Cardiac muscle cell (in vitro differentiated cells and primary cell): ENCODE measurements around the gene BACH1. TPM values are rescaled to one million over a fixed set of nuclear protein-coding genes. Genes with fewer than 3 reads are reported as not detected.
"Not testable (repeated sequence)": the region's sequence is repeated elsewhere in the genome, so short reads cannot be mapped to it uniquely, and the experiment has no call there.

Experiments used
- DNase-seq, 2 donors: peaks; one replicate each; pipeline versions ENCODE4 v3.0.0 to v3.0.0-alpha.2; 2010 to 2017; ENCODE audit warnings: low read depth in 1 of 2, low spot score in 1 of 2
- H3K27ac ChIP-seq: fragments of 200-600 bp; sonication (generic); 2 replicates; pipeline ENCODE4 v1.5.1; 2016
- H3K27me3 ChIP-seq: fragments of 200-600 bp; sonication (generic); 2 replicates; pipeline ENCODE4 v1.6.0; 2016; ENCODE audit warnings: control low read depth
- H3K36me3 ChIP-seq: fragments of 200-600 bp; sonication (generic); 2 replicates; pipeline ENCODE4 v1.5.1; 2016; ENCODE audit warnings: control low read depth
- H3K4me1 ChIP-seq: fragments of 200-600 bp; sonication (generic); 2 replicates; pipeline ENCODE4 v1.8.1; 2017; ENCODE audit warnings: low read depth, mild to moderate bottlenecking, mixed run types
- H3K4me3 ChIP-seq: fragments of 200-600 bp; sonication (generic); 2 replicates; pipeline ENCODE4 v1.5.1; 2016; ENCODE audit warnings: mild to moderate bottlenecking
- H3K9me3 ChIP-seq: fragments of 200-600 bp; sonication (generic); 2 replicates; pipeline ENCODE4 v1.5.1; 2017; ENCODE audit warnings: low read depth, mild to moderate bottlenecking, control low read depth
- CTCF ChIP-seq: IDR thresholded peaks from 2 replicates; pipeline ENCODE4 v1.5.1; 2012; ENCODE audit warnings: low read depth, mild to moderate bottlenecking, low read length
- polyA plus RNA-seq: library from polyadenylated mRNA; unstranded; fragments of >200 nt; fragmentation: Nextera tagmentation; extraction: Ambion mirVana; gene quantifications from 2 replicates; pipeline ENCODE4 v1.2.1, GENCODE V29; 2016
- total RNA-seq: library from RNA; depleted of rRNA; stranded (reverse); fragments of >200 nt; gene quantifications from 2 replicates; pipeline ENCODE4 v1.2.3, GENCODE V29; 2016

Gene BACH1
- total RNA-seq (25.2 and 32.3 TPM in 2 replicates), polyA plus RNA-seq (17.2 and 24.2 TPM in 2 replicates)

GRCh38 chr21:29298348-29299045 lies at the start of gene BACH1:
Gene BACH1, plus strand, starts transcription at chr21:29298922. Its CDS starts 22,359 bp downstream, at chr21:29321281.
- Histone ChIP-seq H3K27me3 (no peaks in the 10 kb centered on the region), H3K4me3 (peak within 1 kb of the TSS; percentile 69), H3K27ac (peak within 1 kb of the TSS; percentile 98), H3K9me3 (no peaks in the 10 kb centered on the region), H3K36me3 (no peaks in the 10 kb centered on the region), H3K4me1 (peaks cover 28% of the 10 kb centered on the region)
- peak; percentile 95 to 97 for DNase-seq
- peak; percentile 14 for TF ChIP-seq CTCF

DNA sequence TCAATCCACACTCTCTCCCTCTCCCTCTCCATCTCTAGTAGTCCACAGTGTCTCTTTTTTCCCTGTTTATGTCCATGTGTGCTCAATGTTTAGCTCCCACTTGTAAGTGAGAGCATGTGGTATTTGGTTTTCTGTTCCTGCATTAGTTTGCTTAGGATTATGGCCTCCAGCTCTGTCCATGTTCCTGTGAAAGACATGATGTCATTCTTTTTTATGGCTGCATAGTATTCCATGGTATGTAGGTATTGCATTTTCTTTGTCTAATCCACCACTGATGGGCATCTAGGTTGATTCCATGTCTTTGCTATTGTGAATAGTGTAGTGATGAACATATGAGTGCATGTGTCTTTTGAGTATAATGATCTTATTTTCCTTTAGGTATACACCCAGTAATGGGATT lies 49.4 kb upstream of the BACH1 start:
- H3K36me3 ChIP-seq, H3K27me3 ChIP-seq, DNase-seq, H3K9me3 ChIP-seq, H3K4me1 ChIP-seq, H3K4me3 ChIP-seq, H3K27ac ChIP-seq: not testable (repeated sequence)

GRCh38 chr21:29250636-29251035 lies 48.1 kb upstream of the BACH1 start:
- Histone ChIP-seq H3K27me3 (no peaks in the 10 kb centered on the region), H3K9me3 (no peaks in the 10 kb centered on the region), H3K27ac (no peak overlapping the region)

DNA sequence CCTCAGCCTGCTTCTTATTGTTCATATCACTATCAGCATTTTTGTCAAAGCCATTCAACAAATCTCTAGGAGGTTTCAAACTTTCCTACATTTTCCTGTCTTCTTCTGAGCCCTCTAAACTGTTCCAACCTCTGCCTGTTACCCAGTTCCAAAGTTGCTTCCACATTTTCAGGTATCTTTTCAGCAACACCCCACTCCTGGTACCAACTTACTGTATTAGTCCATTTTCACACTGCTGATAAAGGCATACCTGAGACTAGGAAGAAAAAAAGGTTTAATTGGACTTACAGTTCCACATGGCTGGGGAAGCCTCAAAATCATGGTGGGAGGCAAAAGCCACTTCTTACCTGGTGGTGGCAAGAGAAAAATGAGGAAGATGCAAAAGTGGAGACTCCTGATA lies 44.9 kb upstream of the BACH1 start:
- H3K27ac ChIP-seq: not testable (repeated sequence)

More at GRCh38 chr21:29250636-29251035, 48.1 kb upstream of the BACH1 start:
- no peak overlapping the region for H3K4me3 ChIP-seq
- H3K36me3 ChIP-seq: no peaks in the 10 kb centered on the region
- no peak for DNase-seq
- TF ChIP-seq CTCF: no peak
- H3K4me1 ChIP-seq: no peaks in the 10 kb centered on the region

GRCh38 chr21:29254550-29254949 lies 44.2 kb upstream of the BACH1 start:
- Histone ChIP-seq H3K27me3 (no peaks in the 10 kb centered on the region), H3K36me3 (no peaks in the 10 kb centered on the region), H3K4me3 (no peak overlapping the region), H3K9me3 (no peaks in the 10 kb centered on the region), H3K27ac (no peak overlapping the region), H3K4me1 (no peaks in the 10 kb centered on the region)
- no peak for TF ChIP-seq CTCF
- no peak for DNase-seq

More for the DNA sequence above, 44.9 kb upstream of the BACH1 start:
- not testable (repeated sequence) for H3K9me3 ChIP-seq, H3K4me3 ChIP-seq, H3K36me3 ChIP-seq, H3K4me1 ChIP-seq, H3K27me3 ChIP-seq, DNase-seq

DNA sequence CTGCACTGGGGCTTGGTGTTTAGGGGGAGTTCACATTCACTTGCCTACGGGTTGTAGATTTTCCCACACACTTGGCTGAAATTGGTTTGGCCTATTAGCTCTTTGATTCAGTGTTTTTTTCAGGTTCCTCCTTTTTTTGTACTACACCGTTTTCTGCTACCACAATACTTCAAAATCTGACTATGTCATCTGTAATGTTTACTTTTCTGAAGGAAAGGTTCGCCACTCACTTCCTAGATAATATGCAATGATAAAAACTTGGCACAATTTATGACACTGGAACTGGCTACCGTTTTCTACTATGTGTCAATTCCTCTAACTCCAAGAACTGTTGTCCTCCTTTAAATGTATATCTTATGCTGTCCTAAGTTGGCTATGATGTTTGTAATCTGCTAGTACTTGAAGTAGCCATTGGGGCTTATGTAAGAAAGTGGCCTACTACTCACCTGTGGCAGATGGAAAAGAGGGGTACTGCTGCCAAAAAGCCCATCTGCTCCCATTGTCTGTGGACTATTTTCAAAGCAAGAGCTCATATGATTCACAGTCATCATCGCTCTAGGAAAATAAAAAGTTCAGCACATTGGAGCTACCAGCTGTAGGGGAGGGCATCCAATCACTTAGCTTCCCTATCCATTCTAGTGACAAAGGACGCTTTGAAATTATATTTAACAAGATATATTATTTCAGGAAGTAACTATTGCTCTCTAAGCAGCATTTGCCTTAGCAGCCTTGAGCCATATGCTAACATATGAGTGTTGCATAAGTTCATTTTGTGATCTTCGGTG lies 42.4 kb upstream of the BACH1 start:
- H3K27me3 ChIP-seq: no peaks in the 10 kb centered on the region
- H3K27ac ChIP-seq: no peak overlapping the region
- no peaks in the 10 kb centered on the region for H3K36me3 ChIP-seq
- TF ChIP-seq CTCF: no peak
- DNase-seq: no peak
- no peaks in the 10 kb centered on the region for H3K9me3 ChIP-seq
- no peak overlapping the region for H3K4me3 ChIP-seq
- H3K4me1 ChIP-seq: no peaks in the 10 kb centered on the region
